ENCODE data around the gene ASB10.

Gene ASB10

GRCh38 chr7:151210087-151210854 lies 23.2 kb upstream of the ASB10 start, which contains the start of gene H2BK1:
TSS of gene H2BK1 (minus strand) at chr7:151210488. CDS start at chr7:151210318, 170 bp downstream.
- DNase-seq = no peak

- no peak for DNase-seq
Measured at GRCh38 chr7:151209588-151209987, 22.5 kb upstream of the ASB10 start.

- DNase-seq = no peak
Measured at GRCh38 chr7:151208253-151208862, 21.3 kb upstream of the ASB10 start.

GRCh38 chr7:151207804-151208203 lies 20.8 kb upstream of the ASB10 start:
- no peak for DNase-seq

GRCh38 chr7:151207315-151207714 lies 20.3 kb upstream of the ASB10 start:
- DNase-seq = no peak

GRCh38 chr7:151206914-151207313 lies 19.9 kb upstream of the ASB10 start:
- DNase-seq = peak; percentile 15

GRCh38 chr7:151205730-151206129 lies 18.7 kb upstream of the ASB10 start:
- DNase-seq = no peak

- peak; percentile 5 for DNase-seq
Measured at GRCh38 chr7:151204383-151205032, 17.5 kb upstream of the ASB10 start.

GRCh38 chr7:151202836-151203235 lies 15.8 kb upstream of the ASB10 start:
- DNase-seq = no peak

- DNase-seq = no peak
Measured at GRCh38 chr7:151201751-151202150, 14.7 kb upstream of the ASB10 start.

DNA sequence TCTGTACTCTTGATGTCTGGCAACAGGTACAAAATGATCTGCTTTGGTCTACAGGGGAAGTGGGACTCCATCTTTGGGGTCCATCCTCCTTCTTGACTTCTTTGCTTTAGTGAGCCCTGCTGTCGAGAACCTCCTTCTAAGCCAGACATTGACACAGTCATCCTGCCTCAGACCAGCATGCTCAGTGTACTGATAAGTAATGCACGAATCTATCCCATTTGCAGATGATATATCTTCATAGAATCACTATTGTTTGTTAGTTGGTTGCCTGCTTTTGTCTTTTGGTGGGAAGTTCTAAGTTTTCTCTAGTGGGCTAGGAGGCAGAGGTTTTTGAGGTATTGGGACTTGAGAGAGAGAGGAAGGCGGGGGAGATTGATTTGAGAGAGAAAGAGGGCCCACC lies 14.3 kb upstream of the ASB10 start:
- DNase-seq = no peak

GRCh38 chr7:151198945-151199848 lies 12.1 kb upstream of the ASB10 start:
- no peak for DNase-seq

DNA sequence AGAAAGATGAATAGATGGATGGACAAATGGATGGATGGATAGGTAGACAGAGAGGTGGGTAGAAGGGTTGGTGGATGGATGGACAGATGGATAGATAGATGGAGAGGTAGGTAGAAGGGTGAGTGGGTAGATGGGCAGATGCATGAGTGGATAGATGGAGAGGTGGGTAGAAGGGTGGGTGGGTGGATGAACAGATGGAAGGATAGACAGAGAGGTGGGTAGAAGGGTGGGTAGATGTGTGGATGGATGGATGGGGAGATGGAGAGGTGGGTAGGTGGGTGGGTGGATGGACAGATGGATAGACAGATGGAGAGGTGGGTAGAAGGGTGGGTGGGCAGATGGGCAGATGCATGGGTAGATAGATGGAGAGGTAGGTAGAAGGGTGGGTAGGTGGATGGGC lies 10.9 kb upstream of the ASB10 start:
- DNase-seq = no peak

GRCh38 chr7:151195616-151196450 lies 8.8 kb upstream of the ASB10 start:
- DNase-seq = no peak

- no peak for DNase-seq
Measured at GRCh38 chr7:151194188-151194587, 7.1 kb upstream of the ASB10 start.

DNA sequence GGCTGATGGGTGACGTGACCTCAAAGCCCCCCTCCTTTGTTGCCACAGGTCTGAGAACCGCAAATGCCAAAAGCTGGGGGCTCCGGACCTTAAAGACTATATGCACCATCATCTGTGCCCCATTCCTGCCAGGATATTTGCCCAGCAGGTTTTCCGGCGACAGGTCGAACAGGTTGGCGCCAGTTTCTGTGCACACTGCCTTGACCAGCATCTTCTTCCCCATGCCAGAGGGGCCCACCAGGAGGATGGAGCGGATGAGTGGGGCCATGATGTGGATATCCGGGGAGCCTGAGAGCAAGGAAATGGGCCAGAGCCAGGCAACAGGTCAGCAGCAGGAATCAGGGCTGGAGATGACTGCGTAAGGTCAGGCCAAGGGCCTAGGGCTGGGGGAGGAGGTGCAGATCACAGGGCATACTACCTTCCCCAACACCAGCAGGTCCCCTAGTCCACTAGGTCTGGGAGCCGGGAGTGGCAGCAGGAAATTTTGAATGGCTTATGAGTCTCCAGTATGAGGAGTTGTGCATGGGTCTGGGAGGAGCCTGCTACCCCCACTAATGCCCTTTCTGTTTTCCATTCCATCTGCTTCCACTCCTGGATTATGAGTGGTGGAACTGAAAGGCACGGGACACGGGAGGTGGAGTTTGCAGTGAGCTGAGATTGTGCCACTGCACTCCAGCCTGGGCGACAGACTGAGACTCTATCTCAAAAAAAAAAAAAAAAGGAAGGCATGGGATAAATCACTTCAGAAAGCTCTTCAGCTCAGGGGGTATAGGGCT lies 6.3 kb upstream of the ASB10 start:
- DNase-seq = no peak

- no peak for DNase-seq
Measured at GRCh38 chr7:151192002-151192539, 5.0 kb upstream of the ASB10 start.

GRCh38 chr7:151191544-151191943 lies 4.5 kb upstream of the ASB10 start:
- DNase-seq = no peak

GRCh38 chr7:151189038-151189437 lies 2.0 kb upstream of the ASB10 start:
- DNase-seq = no peak

DNA sequence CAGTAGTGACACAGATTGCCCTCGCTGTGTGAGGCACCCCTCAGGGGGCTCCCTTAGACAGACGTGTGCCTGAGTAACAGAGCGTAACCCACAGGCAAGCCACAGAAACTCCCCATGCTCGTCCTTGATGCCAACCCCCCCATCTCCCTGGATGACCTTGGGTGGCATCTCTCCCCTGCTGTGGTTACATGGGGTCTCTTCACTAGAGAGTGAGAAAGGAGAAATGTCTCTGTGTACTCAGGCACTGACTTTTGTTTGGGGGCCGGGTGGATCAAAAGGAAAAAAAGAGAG lies 1.1 kb upstream of the ASB10 start:
- DNase-seq = no peak

All from CD4-positive, alpha-beta T cell treated with Interleukin-6 for 4 hours (primary cell).